ENCODE measurements around the gene HDAC3.

Gene HDAC3

DNA sequence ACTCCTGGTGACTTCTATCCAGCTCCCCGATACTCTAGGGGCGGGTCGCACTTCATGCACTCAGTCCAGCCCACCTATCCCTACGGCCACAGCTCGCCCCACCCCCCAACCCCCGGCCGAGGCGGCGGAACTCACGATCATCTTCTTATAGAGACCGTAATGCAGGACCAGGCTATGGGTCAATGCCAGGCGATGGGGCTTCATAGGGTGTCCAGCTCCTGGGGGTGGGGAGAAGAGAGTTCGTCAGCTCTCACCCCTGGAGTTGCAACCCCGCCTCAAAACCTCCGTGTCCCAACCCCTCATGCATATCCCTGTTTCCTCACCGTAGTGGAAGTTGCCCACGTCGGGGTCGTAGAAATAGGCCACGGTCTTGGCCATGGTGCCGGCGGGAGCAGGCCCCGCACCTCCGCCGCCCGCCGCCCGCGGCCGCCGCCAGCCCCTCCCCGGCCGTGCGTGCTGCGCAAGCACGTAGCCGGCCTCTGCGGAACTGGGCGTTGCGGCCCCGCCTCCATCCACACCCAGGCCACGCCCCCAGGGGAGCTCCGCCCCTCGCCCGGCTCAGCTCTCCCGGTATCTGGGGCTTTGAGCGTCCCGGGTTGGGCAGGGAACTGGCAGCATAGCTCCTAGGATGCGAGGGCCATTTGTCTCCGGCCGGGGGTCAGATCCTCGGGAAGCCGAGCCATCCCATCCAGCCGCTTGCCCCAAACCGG lies at the start of gene HDAC3, which contains the start of gene RELL2:
TSS of gene HDAC3 (minus strand) at position 437 of the 710 bp plus-strand sequence. CDS start at position 378, 59 bp downstream.
TSS of gene RELL2 (plus strand) at position 585 of the 710 bp plus-strand sequence. CDS start 1,229 bp downstream, outside the sequence.
- peak; percentile 47 to 91 for DNase-seq

- no peak for DNase-seq
Measured at GRCh38 chr5:141685591-141685990, 48.9 kb upstream of the HDAC3 start.

- DNase-seq: no peak
Measured at GRCh38 chr5:141683596-141684141, 47.0 kb upstream of the HDAC3 start.

- DNase-seq: no peak
Measured at GRCh38 chr5:141681695-141682641, 45.3 kb upstream of the HDAC3 start, which contains the start of gene ARAP3. TSS of gene ARAP3 (minus strand) at chr5:141682230. CDS start at chr5:141680486, 1,744 bp downstream.

- DNase-seq: no peak
Measured at GRCh38 chr5:141681295-141681694, 44.6 kb upstream of the HDAC3 start.

DNA sequence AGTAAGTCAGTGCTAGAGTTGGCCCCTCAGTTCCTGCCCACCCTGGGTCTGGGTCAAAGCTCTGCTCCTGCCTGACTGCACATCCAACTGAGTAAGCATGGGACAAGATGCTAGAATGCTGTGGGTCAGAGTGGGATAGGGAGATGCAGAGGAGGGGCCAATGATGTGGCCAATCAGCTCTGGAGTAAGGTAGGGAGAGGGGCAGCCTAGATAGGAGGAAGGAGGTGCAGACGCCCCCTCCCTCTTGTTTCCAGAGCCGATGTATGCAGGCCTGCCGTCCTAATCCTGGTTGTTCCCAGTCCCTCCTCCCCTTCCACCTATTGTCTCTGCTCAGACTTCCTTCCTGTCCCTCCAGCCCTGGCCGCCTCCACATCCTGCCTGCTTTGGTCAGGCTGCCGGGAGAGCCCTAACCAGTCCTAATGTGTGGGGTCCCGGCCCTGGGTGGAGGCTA lies 44.1 kb upstream of the HDAC3 start:
- DNase-seq: no peak

- no peak for DNase-seq
Measured at GRCh38 chr5:141680178-141680577, 43.5 kb upstream of the HDAC3 start.

DNA sequence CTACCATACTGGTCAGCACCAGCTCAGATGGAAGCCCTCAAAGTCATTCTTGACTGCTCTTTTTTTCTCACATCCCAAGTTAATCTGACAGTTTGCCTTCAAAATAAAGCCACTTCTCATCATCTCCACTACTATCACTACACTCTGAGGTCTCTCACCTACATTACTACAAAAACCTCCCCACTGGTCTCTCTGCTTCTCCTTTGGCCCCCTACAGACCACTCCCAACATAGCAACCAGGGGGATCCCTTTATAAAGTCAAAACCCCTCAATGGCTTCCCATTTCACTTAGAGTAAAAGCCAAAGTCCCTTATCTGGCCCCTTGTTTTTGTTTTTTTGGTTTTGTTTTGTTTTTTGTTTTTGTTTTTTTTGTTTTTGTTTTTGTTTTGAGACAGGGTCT lies 40.8 kb upstream of the HDAC3 start:
- DNase-seq: no peak

DNA sequence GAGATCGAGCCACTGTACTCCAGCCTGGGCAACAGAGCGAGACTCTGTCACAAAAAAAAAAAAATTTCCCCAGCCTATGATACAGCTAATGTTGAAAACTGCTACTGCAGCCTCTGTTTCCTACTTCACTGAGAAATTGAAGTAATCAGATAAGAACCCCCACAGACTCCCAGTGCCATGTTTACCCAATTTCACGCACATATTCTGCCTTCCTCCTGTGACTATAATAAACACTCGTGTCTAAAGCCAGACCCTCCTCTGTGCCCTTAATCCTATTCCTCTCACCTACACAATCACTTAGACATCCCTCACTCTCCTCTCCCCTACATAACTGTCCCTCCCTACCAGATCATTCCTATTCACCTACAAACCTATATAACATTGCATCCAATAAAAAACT lies 39.0 kb upstream of the HDAC3 start:
- no peak for DNase-seq

DNA sequence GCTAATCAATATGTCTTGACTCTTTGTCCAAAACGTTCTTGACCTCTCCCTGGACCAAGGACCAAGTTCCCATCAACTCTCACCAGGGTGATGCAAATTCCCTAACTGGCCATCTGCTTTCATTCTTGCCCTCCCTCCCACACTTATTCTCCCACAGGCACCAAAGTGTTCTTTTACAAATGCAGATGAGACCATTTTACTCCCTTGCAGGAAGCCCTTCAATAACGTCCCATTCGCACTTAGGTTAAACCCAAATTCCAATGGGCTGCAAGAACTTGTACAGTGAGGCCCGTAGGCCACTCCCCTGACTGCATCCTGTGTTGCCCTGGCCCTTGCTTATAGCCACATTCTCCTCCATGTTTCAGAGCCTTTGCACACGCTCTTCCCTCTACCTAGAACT lies 38.1 kb upstream of the HDAC3 start:
- no peak for DNase-seq

- DNase-seq: no peak
Measured at GRCh38 chr5:141672841-141673813, 36.5 kb upstream of the HDAC3 start.

DNA sequence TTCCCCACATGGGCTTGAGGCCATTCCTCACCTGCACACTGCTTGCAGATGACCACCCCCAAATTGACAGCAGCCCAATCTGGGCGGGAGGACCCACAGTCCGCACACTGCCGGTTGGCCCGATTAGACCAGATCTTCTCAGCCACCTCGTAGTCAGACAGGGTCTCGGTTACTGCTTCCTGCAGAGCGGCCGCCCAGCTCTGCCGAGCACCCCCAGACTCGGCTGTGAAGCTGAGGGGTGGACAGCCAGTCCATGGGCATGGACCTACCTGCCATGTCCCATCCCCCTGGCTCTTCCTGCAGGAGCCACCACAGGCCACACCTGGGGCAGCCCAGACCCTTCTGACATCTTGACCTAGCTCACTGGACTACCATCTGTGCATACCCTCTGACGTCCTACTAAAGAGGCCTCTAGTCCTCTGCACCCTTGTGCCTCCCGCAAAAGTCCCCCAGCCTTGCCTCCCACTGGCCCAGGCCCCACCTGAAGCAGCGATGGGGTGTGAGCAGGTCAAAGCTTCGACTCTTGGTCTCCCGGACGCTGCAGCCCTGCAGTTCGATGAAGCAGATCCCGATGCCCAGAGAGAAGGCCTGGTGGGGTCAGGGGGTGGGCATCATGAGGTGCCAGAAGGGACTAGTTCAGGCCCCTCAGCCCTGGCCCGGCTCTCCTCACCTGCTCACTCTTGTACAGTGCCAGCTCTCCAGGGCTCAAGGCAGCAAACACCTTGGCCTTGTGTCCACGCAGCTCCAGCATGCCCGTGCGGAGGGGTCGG lies 35.6 kb upstream of the HDAC3 start:
- DNase-seq: no peak

GRCh38 chr5:141669520-141669919 lies 32.9 kb upstream of the HDAC3 start:
- DNase-seq: no peak

DNA sequence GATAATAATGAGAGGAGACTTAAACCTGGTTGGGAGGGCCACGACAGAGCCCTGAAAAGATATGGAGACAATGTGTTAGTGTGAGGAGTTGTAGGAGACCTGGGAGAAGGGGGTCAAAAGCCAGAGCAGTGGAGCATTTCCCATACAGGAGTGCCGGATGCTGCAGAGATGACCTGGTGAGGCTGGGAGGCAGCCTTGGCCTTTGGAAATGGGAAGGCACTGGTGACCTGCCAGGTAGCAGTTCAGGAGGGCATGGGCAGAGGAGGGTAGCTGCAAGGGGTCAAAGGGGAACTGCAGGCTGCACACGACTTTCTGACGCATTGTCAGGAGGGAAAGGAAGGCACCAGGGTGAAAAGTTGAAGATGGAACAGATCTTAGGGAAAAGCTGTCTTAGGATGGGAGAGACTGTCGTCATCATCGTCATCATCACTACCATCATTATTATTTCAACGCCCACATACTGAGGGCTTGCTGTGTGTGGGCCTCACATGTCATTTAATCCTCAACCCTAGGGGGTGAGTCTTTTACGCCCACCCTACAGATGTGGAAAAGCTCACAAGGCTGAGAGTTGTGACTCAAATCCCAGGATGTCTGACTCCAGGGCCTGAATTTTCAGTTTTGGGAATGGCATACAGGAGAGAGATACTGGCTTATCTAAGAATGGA lies 32.1 kb upstream of the HDAC3 start:
- no peak for DNase-seq

DNA sequence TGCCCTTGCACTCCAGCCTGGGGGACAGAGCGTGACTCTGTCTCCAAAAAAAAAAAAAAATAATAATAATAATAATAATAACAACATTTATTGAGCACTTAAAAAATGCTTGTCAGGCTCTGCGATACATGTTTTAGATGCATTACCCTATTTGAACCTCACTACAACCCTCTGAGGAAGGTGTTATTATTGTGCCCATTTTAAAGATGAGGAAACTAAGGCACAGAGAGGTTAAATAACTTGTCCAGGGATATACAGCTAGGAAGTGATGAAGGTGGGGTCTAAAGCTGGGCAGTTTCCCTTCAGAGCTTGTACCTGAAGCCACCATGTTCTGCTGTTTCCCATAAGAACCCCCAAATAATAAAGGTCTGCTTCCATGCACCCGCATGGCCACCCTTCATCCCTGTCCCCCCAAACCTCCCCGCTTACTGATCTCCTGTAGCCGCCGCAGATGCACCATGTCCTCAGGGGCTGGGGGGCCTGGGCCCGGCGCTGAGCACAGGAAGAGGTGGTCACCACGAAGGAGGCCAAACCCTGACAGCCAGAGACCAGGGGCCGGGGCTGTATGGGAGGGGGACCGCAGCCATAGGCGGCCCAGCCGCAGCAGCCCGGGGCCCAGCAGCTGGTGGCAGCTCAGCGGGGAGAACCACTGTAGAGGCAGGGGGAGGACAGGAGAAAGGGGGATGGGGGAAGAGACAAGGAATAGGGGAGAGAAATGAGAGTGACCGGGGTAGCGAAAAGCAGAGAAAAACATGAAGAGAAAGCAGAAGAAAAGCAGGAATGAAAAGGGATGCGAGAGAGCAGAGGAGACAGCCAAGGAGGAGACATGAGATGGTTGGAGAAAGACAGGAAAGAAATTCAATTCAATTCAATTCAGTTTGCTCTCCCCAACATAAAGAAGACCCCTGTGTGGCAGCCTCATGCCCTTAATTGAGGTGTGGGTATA lies 29.6 kb upstream of the HDAC3 start:
- no peak for DNase-seq

DNA sequence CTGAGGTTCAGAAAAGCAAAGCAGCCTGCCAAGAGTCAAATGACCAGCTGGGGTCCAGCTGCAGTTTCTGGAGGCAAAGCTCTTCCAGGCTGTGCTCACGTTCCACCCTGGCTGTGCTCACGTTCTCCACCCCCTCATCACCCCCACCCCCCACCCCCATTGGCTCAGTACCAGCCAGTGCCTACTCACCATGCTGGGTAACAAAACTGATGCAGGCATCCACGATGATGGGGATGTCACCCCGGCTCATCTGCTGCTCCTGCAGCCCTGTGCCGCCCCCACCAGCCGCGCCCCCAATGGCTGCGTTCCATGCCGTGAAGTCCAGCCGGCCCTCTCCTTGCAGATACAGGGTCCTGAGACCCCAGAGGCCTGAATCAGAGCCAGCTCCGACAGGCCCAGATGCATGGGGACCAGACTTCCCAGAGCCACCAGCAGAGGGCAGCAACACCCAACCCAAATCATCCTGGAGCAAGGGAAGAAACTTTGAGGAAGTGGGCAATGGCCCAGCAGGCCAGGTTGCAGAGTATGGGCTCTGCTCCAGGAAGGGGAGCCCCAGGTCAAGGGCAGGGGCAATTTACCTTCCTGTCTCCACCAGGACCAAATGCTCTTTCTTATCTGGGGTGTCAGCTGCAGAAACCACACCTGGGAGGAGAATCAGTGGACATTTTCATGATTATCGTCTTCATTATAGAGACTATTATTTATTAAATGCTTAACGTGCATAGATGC lies 28.2 kb upstream of the HDAC3 start:
- peak; percentile 34 to 68 for DNase-seq

GRCh38 chr5:141663506-141663905 lies 26.9 kb upstream of the HDAC3 start:
- no peak for DNase-seq

DNA sequence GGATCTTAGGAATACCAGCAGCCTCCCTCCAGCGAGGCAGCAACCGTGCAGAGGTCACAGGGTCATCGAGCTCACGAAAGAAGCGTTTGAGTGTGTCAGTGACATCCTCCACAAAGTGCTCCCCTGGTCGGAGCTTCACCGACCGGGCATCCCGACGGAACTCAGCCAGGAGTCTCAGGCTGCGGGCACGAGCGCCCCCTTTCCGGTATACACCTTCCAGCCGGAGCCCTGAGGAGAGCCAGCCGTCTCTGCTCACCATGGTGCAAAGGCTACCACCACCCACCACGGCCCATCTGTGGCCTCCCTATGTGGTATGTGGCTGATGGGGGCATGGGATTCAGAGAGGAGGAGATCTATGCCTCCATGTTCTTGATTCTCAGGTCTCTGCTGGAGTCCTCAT lies 25.4 kb upstream of the HDAC3 start:
- no peak for DNase-seq
